BJ (cell line): ENCODE measurements around the gene ALKBH8. TPM values are rescaled to one million over a fixed set of nuclear protein-coding genes. Genes with fewer than 3 reads are reported as not detected.
"Not testable (repeated sequence)": the region's sequence is repeated elsewhere in the genome, so short reads cannot be mapped to it uniquely, and the experiment has no call there.

Experiments
- CTCF ChIA-PET: fragments of 350-600 bp; formaldehyde crosslinking; extraction: SDS; loops from one replicate; lab custom pipeline; 2021; ENCODE audit warnings: antibody characterized with exemption, inconsistent platforms; lab: Yijun Ruan, JAX
- POLR2A ChIA-PET: fragments of 300-600 bp; sonication (Branson Sonifier 250); formaldehyde crosslinking; extraction: SDS; loops from one replicate; lab custom pipeline; 2021; ENCODE audit warnings: antibody characterized with exemption; lab: Charles Lee
- DNase-seq: peaks from one replicate; pipeline ENCODE4 v3.0.0-alpha.2; 2011; ENCODE audit warnings: low read depth
- H3K27me3 ChIP-seq: 2 replicates; pipeline ENCODE4 v1.6.0; 2011; ENCODE audit warnings: low read length; ENCODE audit not compliant: control insufficient read depth, insufficient read depth
- H3K36me3 ChIP-seq: 2 replicates; pipeline ENCODE4 v1.5.1; 2011; ENCODE audit warnings: low read length; ENCODE audit not compliant: control insufficient read depth, insufficient read depth
- H3K4me3 ChIP-seq: 2 replicates; pipeline ENCODE4 v1.5.1; 2011; ENCODE audit warnings: low read depth, mild to moderate bottlenecking, control low read depth, low read length
- polyA plus RNA-seq: library from polyadenylated mRNA; depleted of rRNA; stranded (reverse); fragments of >200 nt; gene quantifications from 2 replicates; pipeline ENCODE4 v1.2.3, GENCODE V29; 2011
- TF ChIP-seq, protein P1 (sequence below): IDR thresholded peaks from 2 replicates; pipeline ENCODE4 v1.5.1; 2011; ENCODE audit warnings: low read depth, mild to moderate bottlenecking, control low read depth, inconsistent platforms, low read length, moderate library complexity; ENCODE audit not compliant: insufficient read depth

ALKBH8 gene
- polyA plus RNA-seq, 1 experiment, result 2.9 TPM

GRCh38 chr11:107577346-107577711 is 11.8 kb upstream of the ALKBH8 start:
- CTCF ChIA-PET, result interaction anchor here (0.8 to 5.6 kb wide), 11 partner anchors 9 to 1076 kb away, joined by 3 to 84 read pairs (median 5); partner anchors contain the start of gene ALKBH8

GRCh38 chr11:107576497-107577345 is 11.2 kb upstream of the ALKBH8 start:
- CTCF ChIA-PET, result interaction anchor here (0.8 to 5.6 kb wide), 16 partner anchors 7 to 1077 kb away, joined by 3 to 84 read pairs (median 4); partner anchors contain the start of gene ALKBH8
- H3K4me3 ChIP-seq, DNase-seq, H3K36me3 ChIP-seq, H3K27me3 ChIP-seq, POLR2A ChIA-PET: not testable (repeated sequence)
- TF ChIP-seq, protein P1, sequence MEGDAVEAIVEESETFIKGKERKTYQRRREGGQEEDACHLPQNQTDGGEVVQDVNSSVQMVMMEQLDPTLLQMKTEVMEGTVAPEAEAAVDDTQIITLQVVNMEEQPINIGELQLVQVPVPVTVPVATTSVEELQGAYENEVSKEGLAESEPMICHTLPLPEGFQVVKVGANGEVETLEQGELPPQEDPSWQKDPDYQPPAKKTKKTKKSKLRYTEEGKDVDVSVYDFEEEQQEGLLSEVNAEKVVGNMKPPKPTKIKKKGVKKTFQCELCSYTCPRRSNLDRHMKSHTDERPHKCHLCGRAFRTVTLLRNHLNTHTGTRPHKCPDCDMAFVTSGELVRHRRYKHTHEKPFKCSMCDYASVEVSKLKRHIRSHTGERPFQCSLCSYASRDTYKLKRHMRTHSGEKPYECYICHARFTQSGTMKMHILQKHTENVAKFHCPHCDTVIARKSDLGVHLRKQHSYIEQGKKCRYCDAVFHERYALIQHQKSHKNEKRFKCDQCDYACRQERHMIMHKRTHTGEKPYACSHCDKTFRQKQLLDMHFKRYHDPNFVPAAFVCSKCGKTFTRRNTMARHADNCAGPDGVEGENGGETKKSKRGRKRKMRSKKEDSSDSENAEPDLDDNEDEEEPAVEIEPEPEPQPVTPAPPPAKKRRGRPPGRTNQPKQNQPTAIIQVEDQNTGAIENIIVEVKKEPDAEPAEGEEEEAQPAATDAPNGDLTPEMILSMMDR, result peak; percentile 78

More at GRCh38 chr11:107577346-107577711, 11.8 kb upstream of the ALKBH8 start:
- TF ChIP-seq, protein P1, result no peak
- DNase-seq, result no peak
- Histone ChIP-seq H3K4me3 (no peak overlapping the region), H3K27me3 (peaks cover 2% of the 10 kb centered on the region; the same call in 1 of the 2 replicates), H3K36me3 (no peaks in the 10 kb centered on the region)
- POLR2A ChIA-PET, result no interaction called here

DNA sequence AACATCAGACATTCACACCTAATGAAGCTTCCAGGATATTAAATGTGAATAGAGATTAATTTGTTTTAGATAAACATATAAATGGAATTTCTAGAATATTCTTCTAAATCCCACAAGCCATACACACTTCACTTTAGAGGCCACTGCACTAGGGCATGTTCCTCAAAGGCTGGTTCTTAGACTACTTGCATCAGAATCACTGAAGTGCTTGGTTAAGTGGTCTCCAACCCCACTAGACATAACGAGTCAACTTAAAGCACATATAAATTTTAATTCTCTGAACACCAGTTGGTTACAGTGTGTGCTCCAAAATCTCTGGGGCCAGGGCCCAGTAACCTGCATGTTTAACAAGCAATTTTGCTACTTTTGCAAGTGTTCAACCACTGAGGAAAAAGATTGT is 7.9 kb upstream of the ALKBH8 start:
- peaks cover 5% of the 10 kb centered on the region for H3K27me3 ChIP-seq
- POLR2A ChIA-PET, result no interaction called here
- no peaks in the 10 kb centered on the region for H3K36me3 ChIP-seq
- CTCF ChIA-PET, result interaction anchor here (1.1 to 3.2 kb wide), 6 partner anchors 9 to 198 kb away, joined by 3 to 10 read pairs (median 6); no protein-coding TSS in a partner anchor
- TF ChIP-seq, protein P1, result no peak
- no peak for DNase-seq
- no peak overlapping the region for H3K4me3 ChIP-seq

GRCh38 chr11:107570015-107570414 is 4.5 kb upstream of the ALKBH8 start:
- TF ChIP-seq, protein P1, result no peak
- Histone ChIP-seq H3K27me3 (peaks cover 3% of the 10 kb centered on the region; the same call in 1 of the 2 replicates), H3K36me3 (no peaks in the 10 kb centered on the region), H3K4me3 (no peak overlapping the region)
- no peak for DNase-seq
- ChIA-PET POLR2A (no interaction called here), CTCF (interaction anchor here (0.6 to 8.2 kb wide), 4 partner anchors 20 to 231 kb away, joined by 3 to 68 read pairs (median 28); no protein-coding TSS in a partner anchor)

- CTCF ChIA-PET, result interaction anchor here (1.2 to 8.2 kb wide), 5 partner anchors 8 to 203 kb away, joined by 3 to 68 read pairs (median 15); no protein-coding TSS in a partner anchor
These were observed 2.3 kb upstream of the ALKBH8 start for GRCh38 chr11:107567739-107568335.

More at GRCh38 chr11:107567739-107568335, 2.3 kb upstream of the ALKBH8 start:
- POLR2A ChIA-PET, result no interaction called here
- DNase-seq, result no peak
- no peak overlapping the region for H3K4me3 ChIP-seq
- H3K27me3 ChIP-seq, result peaks cover 3% of the 10 kb centered on the region; the same call in 1 of the 2 replicates
- no peaks in the 10 kb centered on the region for H3K36me3 ChIP-seq
- TF ChIP-seq, protein P1, result no peak
